Inflammatory macrophage treated with lipopolysaccharide for 1 hour (primary cell): Measurements from ENCODE around the gene SF3A2.
A peak's percentile ranks its signal among the peaks of the same experiment; 100 is the strongest.

Experiments used
- DNase-seq, 2 donors: peaks; one replicate each; pipeline ENCODE4 v3.0.0-alpha.2; 2020 to 2022

Gene SF3A2

GRCh38 chr19:2227415-2228156, 9.0 kb upstream of the SF3A2 start:
- peak in 1 of 2 donors; percentile 27 for DNase-seq

DNA sequence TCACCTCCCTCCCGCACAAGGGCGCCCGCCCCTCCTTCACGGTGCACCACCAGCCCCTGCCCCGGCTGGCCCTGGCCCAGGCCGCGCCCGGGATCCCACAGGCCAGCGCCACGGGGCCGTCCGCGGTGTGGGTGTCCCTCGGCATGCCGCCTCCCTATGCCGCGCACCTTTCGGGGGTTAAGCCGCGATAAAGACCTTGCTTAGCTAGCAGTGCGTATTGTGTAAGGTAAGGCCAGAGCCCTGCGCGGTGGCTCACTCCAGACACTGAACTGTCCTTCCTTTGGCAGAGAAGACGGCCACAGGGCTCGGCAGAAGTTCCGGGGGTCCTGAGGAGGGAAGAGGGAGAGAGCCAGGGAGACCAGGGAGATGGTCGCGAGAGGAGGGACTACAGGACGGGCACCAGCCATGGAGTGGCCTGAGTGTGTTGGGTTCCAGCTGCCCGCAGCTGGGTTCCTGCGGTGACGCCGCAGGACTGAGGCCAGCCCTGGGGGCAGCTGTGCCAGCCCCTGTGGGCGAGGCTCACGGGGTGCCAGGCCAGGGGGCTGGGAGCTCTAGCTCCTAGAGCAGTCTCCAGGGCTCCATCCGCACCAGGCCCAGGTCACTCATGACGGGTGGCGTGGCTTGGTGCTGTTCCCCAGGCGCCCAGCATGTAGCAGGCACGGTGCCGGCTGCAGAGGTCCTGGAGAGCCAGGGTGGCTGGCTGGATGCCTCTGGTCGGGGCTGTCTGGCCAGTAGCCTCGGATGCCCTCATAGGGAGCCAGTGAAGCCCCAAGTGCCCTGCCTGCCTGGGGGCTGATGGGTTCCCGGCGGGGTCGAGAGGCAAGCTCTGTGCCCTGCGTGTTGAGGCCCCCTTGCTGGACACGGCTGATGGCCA, 8.2 kb upstream of the SF3A2 start:
- no peak for DNase-seq

- DNase-seq: no peak
Observed at GRCh38 chr19:2229103-2230032, 7.3 kb upstream of the SF3A2 start.

GRCh38 chr19:2230033-2230531, 6.5 kb upstream of the SF3A2 start:
- no peak for DNase-seq

GRCh38 chr19:2230807-2231533, 5.7 kb upstream of the SF3A2 start:
- DNase-seq: no peak

- peak in 1 of 2 donors; percentile 22 for DNase-seq
Observed at GRCh38 chr19:2231621-2232221, 4.9 kb upstream of the SF3A2 start.

DNA sequence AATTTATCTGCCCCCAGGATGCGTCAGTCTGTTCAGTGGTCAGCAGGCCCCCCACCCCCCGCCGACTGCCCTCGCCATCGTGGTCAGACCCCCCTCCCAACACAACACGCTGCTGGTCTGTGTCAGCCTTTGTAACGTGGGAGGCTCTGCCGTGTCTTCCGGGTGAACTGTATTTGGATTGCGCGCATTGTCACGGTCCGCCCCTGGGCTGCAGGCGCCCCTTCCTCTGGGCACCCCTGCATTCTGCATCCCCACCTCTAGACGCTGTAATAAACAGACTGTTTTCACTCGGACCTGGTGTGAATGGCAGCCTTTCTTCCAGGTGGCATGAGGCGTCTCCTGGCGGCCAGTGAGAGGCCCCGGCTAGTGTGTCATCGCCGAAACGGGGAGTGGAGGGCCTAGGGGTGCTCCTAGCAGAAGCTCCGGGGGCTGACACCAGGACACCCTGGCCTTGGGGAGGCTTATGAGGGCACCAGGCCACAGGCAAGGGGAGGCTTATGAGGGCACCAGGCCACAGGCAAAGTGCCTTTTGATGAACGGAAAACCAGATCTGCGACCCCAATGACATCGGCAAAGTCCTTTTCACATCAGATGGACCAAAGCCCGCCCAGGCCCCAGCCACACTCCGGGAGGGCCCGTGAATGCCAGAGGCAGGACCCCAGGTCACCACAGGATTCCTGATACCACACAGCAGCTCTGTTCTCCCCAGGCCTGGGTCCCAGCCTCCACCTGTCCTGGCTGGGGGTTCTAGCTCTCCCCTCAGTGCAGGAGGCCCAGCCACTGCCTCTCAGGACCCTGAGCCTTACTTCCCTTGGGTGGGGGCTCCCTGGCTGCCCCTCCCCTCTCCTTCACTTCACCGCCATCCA, 4.1 kb upstream of the SF3A2 start:
- no peak for DNase-seq

DNA sequence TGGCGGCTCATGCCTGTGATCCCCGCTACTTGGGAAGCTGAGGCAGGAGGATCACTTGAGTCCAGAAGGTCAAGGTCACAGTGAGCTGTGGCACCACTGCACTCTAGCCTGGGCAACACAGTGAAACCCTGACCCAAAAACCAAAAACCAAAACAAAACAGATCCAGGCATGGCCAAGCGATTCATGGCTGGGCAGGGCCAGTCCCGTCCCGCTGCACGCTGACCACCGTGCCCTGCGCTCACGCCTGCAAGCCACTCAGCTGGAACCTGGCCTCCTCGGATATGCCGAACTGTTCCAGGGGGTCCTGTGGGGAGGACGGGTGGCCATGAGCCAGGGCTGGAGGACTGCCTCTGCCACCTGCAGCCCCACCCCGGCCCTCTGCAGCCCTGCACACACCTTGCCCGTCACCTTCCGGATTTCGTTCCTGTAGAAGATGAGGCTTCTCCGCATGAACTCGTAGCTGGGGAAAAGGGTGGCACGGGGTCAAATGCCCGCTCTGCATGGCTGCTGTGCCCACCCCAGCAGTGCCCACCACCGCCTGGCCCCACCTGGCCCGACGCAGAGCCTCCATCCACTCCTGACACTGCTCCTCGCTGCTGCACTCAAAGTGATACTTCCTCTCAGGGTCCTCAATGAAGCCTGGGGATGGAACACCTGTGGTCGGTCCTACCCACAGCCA, 2.9 kb upstream of the SF3A2 start:
- DNase-seq: no peak

GRCh38 chr19:2234996-2235380, 1.6 kb upstream of the SF3A2 start:
- DNase-seq: peak; percentile 34 to 46

GRCh38 chr19:2235381-2236063, 1.1 kb upstream of the SF3A2 start:
- peak in 1 of 2 donors; percentile 16 for DNase-seq

GRCh38 chr19:2236064-2236313, 635 bp upstream of the SF3A2 start:
- no peak for DNase-seq

DNA sequence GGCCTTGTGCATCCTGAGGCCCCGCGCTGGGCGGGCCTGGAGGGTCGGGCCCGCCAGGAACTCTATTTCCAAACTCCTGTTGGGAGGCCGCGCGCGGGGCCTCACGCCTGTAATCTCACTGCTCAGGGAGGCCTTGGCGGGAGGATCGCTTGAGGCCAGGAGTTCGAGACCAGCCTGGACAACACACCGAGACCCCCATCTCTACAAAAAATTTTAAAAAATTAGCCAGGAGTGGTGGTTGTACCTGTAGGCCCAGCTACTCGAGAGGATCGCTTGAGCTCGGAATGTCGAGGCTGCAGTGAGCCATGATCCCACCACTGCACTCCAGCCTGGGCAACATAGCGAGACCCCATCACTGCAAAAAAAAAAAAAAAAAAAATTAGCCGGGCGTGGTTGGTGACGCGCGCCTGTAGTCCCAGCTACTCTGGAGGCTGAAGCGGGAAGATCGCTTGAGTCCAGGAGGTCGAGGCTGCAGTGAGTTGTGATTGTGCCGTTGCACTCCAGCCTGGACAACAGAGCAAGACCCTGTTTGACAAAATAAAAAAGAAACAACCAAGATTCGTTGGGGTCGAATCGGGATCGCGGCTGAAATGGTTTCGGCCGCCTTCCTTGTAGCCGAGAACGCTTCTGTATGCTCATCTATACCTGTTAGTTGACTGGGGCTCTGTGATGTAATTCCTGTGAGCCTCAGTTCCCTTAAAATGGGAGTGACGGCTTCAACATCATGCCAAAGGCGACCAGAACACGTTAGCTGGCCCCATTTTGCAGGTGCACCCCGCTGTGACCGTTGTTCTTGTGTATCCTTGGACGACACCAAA, 636 bp downstream of the SF3A2 start:
- DNase-seq: no peak

GRCh38 chr19:2237869-2238153, 1.2 kb downstream of the SF3A2 start:
- DNase-seq: no peak

DNA sequence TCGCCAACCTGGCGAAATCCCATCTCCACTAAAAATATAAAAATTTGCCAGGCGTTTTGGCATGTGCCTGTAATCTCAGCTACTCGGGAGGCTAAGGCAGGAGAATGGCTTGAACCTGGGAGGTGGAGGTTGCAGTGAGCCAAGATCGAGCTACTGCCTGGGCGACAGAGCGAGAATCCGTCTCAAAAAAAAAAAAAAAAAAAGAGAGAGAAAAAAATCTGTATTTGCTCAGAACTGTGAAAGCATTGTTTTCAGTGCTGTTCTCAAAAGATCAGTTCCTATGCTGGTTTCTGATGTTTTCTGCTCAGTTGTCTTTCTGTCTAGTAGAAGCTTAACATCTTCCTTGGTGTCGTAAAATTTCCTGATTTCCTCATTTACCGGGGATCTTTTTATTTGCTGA, 2.5 kb downstream of the SF3A2 start:
- DNase-seq: peak; percentile 42 to 46

- peak; percentile 24 to 38 for DNase-seq
Observed at GRCh38 chr19:2239771-2240770, 3.4 kb downstream of the SF3A2 start.

- DNase-seq: no peak
Observed at GRCh38 chr19:2240881-2241760, 4.5 kb downstream of the SF3A2 start.

GRCh38 chr19:2242092-2242537, 5.5 kb downstream of the SF3A2 start:
- DNase-seq: no peak
